HG02610 (cell line): Measurements from ENCODE around the gene NOX3.

Source experiments
- ATAC-seq: cut with Tn5 transposase; IDR thresholded peaks from one replicate; pipeline ENCODE4 v1.9.1; 2021; ENCODE audit warnings: mild to moderate bottlenecking, moderate library complexity; ENCODE audit not compliant: unreplicated experiment

Gene NOX3

GRCh38 chr6:155404937-155405336 is 50.7 kb downstream of the NOX3 start:
- no peak for ATAC-seq

DNA sequence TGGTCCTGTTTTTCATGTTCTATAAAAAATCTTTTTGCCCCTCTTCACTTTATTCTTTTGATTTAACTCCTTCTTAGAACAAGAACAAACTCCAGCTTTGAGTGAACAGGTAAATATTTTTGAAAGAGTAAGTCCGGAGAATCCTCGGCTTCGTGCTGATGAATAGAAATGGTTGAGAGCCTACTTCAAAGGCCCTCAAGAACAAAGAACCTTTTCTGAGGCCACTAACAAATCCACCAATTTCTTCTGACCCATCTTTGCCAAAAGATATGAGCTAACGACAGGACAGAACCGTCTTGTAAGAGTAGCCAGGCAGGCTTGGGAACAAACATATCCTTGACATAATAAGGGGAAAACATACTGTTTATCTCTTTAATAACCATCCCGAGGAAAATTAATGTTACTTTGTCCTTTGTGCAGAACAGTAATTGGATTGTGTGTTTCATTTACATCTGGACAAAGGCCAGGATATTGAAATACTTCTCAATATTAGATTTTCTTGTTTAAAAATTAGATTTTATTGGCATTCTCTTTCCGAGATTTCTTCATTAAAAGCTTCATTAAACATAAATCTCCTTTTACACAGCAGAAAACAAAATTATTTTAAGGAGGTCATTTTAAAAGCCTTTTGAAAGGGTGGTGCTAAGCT is 52.9 kb downstream of the NOX3 start:
- no peak for ATAC-seq

DNA sequence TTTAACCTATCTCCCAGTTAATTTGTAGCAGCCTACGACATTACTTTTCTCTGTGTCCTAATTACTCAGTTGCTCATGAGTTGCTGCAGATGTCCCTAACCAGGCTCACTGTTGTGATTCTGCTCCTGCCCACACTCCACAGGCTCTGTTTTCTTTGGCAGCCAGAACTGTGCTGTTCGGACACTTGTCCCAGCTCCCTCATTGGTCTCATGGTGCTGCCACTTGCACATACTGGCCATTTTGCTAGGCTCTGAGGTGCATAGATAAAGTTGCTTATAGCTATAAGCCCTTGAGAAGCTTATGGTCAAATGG is 55.0 kb downstream of the NOX3 start:
- ATAC-seq: no peak

DNA sequence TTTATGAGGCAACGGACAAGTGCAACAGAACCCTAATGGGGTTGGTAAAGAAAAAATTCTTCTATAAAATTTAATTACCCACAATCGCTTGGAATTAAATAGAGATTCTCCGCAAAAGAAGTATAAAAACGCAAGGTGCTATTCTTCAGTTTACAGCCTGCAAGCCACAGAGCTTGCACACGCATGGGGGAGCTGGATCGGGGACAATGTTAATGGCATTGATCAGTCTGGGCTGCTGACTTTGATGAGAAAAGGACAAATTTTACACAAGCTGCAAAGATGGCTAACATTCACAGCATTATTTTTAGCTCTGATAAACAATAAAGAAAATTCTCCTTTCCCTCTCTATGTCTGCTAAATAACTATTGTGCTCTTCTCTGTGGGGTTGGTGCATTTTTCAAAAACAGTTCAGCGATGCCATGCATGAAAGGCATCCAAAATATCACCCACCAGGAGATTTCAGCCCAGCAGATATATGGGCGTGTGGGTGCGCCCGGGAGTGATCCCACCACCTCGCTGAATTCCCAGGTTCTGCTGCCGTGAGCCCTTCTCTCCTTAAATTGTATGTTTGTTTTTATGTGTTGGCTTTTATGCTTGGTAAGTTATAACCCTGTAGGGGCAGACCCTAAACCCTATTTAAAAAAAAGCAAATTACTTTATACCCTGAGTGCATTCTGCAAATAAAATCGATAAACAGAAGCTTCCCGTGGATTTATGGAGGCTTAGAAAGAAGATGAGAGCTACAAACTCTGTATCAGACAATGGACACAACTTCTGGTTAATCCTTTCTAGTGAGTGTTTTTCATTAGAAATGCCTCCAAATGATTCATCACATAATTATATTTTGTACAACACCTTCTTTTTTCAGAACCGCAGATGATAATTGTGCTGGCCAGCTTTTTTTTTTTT is 55.6 kb downstream of the NOX3 start:
- ATAC-seq: no peak

DNA sequence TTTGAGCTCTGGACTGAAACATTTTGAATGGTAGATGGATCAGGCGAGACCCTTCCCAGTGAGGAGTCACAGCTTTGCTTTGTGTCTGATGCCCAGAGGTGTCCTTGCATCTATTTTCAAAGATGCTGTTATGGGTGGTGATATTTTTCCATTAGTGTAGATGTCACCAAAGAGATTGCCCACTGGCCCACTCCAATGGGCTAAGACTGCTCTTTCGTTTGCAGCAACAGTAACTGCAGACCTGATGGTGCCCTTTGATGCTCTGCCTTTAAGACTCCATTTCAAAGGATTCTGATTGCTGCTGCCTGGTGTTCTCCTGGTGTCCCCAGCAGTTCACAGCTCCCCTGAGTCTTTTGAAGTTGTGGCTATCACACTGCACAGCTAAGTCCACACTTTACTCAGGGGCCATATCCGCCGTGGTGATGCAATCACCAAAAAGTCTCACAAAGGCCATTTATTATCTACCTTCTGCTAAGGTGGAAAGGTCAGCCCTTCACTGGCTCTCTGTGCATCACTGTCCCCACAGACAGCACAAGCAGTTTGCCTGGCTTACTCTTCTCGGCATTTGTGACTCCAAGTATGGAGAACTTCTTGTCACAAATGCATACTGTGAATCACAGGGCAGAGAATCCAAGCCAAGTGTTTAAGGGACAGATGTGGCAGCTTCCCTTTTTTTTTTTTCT is 56.4 kb downstream of the NOX3 start:
- ATAC-seq: no peak

DNA sequence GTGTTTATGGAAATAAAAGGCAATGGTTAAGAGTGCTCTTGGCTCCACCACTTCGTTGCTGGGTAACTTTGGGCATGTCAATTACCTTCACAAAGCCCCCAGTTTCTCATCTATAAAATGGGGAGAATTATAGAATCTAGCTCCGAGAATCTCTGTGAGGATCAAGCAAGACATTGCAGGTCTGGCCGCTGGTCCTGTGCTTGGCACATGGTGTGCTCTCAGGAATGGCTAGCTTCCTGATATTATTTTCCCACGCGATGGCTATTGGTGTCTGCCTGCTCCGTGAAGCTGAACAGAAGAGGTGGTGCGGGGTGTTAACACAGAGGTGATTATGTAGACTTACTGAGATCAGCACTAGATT is 57.0 kb downstream of the NOX3 start:
- ATAC-seq: no peak

DNA sequence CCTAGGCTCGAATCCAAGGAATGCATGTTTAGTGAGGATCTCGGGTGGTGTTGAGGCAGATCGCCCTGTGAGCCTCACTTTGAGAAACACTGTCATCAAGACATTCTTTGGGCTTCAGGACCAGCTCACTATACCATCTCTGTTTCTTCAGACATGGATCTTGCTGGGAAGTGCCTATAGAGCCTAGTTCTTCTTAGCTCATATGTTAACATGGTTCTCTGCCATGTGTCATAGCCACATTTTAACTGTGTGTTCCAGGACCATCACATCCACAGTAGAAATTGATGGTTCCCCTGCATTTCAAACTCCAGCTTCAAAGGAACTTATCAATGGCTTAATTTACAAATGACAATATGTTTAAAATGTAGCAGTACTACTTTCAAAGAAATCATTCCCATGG is 57.4 kb downstream of the NOX3 start:
- ATAC-seq: no peak

GRCh38 chr6:155397172-155397705 is 58.4 kb downstream of the NOX3 start:
- no peak for ATAC-seq

GRCh38 chr6:155396605-155397004 is 59.0 kb downstream of the NOX3 start:
- ATAC-seq: no peak

DNA sequence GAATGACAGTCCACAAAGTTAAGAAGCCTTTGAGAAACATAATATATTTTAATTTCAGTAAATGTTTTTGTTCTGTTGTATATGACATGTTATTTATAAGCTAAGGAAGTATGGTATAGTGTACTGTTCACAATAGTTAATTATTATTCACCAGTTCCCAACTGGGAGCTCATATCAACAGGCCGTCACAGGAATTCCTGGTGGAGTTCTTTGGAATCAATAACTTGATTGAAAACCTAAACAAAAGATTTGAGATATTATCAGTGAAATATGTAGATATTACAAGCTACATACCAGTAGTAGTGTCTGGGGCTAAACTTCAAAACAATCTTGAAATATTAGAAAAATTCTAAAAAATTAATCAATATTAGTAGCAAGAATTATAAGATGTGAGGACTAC is 60.3 kb downstream of the NOX3 start:
- ATAC-seq: no peak

- ATAC-seq: no peak
These were observed 66.5 kb downstream of the NOX3 start for GRCh38 chr6:155389130-155389529.

GRCh38 chr6:155388591-155388990 is 67.0 kb downstream of the NOX3 start:
- no peak for ATAC-seq

GRCh38 chr6:155387481-155387880 is 68.2 kb downstream of the NOX3 start:
- ATAC-seq: no peak

DNA sequence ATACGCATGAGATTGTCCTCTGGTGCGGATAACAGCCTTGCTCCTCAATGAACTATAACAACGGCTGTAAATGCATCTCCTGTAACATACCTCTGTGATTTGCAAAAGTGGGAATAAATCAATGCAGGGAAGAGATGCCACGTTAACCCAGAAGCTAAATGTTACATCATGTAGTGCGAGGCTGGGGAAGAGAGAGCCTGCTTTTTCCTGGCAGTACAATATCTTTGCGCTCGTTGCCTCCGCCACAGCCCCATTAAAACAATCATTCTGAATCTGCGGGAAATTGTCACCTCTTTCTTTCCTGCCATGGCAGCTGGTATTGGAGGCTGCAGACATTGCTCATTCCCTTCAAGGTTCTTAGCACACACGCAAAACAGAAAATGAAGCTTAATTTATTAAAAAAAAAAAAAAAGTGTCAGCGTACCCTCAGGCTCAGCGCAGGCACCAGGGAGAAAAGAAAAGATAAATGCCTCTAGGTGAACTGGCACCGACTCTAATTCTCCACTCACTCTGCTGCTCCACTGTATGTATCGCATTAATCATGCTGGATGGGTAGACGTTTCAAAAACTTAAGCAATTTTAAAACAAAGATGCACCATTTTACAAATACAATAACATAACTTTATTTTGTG is 71.2 kb downstream of the NOX3 start:
- no peak for ATAC-seq

GRCh38 chr6:155383913-155384312 is 71.7 kb downstream of the NOX3 start:
- no peak for ATAC-seq

DNA sequence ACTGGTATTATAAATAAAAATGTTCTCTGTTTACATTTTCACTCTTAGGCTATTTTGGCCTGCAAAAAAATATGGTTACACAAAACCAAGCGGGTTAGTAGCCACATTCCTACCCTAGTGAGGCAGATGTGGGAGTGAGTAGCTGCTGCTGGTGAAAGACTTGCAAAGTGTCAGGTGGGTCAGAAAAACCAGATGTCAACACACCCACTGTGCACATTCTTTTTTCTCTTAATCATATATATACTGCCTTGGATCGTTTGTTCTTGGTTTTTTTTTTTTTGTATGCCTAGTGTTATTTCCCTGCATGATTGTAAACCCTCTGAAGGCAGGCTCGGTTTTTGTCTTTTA is 73.3 kb downstream of the NOX3 start:
- ATAC-seq: no peak

DNA sequence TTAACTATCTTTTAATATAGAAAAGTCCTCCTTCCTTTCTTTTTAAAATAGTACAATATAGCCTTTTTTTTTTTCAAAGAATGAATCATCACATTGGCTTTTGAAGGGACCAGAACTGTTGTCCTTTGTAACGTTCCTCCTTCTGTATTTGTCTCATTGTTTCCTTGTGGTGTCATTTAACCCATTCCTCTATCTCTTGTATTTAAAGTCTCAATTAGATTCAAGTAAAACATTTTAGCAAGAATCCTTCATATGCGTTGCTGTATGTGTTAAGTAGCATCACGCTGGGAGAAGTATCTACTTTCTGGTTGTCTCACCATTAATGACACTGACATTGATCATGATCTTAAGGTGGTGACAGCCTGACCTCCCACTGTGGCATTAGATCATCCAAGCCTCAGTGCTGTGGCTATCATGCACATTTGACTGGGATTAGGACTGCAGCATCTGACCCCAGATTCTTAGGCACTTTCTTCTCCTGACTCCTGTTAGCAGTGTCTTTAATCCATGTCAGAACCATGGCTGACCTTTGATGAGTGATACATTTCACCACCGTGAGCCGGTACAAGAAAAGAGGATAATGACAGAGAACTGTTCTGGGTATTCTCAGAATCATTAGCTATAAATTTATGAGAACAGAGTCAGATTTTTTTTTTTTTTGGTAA is 73.8 kb downstream of the NOX3 start:
- no peak for ATAC-seq

- ATAC-seq: no peak
These were observed 74.8 kb downstream of the NOX3 start for GRCh38 chr6:155380666-155381332.

- ATAC-seq: peak; percentile 38
These were observed 76.9 kb downstream of the NOX3 start for GRCh38 chr6:155378724-155379123.

GRCh38 chr6:155378276-155378675 is 77.4 kb downstream of the NOX3 start:
- peak; percentile 42 for ATAC-seq
